NCI-H2171 treated with DMSO at 0.1 percent for 48 hours (cell line): ENCODE results near the gene CHTF18.
"Not testable (repeated sequence)": the region's sequence is repeated elsewhere in the genome, so short reads cannot be mapped to it uniquely, and the experiment has no call there.

Experiments used
- DNase-seq: peaks from one replicate; lab custom pipeline; 2025; lab: John Stamatoyannopoulos, UW

The CHTF18 gene

DNA sequence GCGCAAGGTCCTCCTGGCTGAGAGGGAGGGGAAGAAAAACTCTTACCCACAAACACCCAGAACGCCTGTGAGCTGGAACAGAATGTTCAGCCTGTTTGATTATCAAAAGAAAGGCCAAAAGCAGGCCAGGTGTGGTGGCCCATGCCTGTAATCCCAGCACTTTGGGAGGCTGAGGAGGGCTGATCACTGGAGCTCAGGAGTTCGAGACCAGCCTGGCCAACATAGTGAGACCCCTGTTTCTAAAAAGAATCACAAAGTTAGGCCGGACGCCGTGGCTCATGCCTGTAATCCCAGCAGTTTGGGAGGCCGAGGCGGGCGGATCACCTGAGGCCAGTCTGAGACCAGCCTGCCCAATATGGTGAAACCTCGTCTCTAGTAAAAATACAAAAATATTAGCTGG is 12.1 kb upstream of the CHTF18 start:
- DNase-seq = not testable (repeated sequence)

DNA sequence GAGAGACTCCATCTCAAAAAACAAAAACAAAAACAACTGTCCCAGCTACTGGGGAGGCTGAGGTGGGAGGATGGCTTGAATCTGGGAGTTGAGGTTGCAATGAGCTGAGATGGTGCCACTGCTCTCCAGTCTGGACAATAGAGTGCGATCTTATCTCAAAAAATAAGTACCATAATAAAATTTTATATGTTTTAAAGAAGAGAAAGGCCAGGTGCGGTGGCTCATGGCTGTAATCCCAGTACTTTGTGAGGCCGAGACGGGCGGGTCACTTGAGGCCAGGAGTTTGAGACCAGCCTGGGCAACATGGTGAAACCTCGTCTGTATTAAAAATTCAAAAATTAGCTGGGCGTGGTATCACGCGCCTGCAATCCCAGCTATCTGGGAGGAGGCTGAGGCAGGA is 11.6 kb upstream of the CHTF18 start:
- no peak for DNase-seq

DNA sequence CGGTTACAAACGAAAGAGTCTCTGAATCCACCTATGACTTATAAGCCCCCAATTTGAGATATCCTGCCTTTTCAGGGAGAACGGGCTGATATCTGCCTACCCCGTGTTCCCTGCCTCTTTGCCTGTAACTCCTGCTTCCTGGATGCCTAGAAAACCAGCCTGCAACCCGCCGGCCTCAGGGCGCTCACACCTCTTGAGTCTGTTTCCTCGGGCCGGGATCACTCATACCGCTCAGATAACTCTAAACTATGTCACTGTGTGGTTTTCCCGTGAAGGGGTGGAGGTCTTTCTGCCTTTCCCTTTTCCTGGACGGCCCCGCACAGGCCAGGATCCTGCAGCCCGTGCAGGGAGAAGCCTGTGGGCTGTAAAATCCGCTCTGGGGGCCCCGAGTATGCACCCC is 10.6 kb upstream of the CHTF18 start:
- DNase-seq = no peak

DNA sequence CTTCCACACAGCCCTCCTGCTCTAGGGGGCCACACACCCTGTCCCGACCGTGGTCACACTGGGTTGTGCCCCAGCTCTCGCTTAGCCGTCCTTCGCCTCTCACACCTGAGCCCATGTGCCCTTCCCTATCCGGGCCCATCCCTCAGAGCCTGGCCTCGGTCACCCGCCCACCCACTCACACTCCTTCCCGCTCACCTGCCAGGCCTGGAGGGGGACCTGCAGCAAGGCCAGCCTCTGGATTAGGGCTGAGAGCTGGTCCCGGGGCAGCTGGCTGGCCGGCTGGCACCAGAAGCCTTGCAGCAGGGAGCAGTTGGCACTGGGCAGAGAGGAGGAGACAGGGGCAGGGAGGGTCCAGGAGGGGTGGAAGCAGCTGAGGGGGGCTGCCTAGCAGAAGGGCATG is 10.0 kb upstream of the CHTF18 start:
- no peak for DNase-seq

DNA sequence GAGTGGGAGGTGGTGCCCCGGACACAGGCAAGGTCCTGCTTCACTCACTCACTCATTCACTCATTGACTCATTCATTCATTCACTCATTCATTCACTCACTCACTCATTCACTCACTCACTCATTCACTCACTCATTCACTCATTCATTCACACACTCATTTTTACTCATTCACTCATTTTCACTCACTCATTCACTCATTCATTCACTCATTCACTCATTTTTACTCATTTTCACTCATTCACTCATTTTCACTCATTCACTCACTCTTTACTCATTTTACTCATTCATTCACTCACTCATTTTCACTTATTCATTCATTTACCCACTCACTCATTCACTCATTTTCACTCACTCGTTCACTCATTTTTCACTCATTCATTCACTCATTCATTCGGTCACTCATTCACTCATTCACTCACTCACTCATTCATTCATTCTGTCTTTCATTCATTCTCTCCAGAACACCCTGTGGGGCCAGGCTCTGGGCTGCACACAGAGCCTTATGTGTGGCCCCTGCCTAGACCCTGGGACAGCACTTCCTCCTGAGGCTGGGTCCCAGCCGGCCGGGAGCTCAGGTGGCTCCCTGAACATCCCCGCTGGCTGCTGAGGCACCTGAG is 9.4 kb upstream of the CHTF18 start:
- no peak for DNase-seq

DNA sequence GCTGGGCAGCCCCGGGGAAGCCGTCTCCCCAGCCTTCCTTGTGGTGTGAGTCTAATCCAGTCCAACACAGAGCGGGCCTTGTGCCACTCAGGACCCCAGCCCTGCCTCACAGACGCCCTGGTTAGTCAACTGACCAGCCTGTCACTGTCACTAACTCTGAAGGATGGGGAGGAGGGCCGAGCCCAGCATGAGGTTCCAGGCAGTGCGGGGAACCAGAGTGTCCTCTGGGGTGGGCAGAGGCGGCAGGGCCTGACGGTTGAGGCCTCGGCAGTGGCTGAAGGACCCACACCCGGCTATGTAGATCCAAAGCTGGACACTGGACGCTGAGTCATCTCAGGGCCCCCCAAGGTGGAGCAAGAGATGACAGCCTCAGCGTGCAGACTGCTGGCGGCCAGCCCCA is 8.9 kb upstream of the CHTF18 start:
- DNase-seq = no peak

DNA sequence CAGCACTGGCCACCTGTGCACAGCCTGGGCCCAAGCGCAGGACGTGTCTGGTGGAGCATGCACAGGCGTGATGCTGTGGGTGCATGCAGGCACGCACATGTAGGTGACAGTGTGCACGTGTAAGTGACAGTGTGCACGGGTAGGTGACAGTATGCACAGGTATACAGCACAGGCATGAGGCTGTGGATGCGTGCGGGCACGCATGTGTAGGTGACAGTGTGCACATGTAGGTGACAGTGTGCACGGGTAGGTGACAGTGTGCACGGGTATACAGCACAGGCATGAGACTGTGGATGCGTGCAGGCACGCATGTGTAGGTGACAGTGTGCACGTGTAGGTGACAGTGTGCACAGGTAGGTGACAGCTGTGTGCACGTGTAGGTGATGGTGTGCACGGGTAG is 8.1 kb upstream of the CHTF18 start:
- no peak for DNase-seq

DNA sequence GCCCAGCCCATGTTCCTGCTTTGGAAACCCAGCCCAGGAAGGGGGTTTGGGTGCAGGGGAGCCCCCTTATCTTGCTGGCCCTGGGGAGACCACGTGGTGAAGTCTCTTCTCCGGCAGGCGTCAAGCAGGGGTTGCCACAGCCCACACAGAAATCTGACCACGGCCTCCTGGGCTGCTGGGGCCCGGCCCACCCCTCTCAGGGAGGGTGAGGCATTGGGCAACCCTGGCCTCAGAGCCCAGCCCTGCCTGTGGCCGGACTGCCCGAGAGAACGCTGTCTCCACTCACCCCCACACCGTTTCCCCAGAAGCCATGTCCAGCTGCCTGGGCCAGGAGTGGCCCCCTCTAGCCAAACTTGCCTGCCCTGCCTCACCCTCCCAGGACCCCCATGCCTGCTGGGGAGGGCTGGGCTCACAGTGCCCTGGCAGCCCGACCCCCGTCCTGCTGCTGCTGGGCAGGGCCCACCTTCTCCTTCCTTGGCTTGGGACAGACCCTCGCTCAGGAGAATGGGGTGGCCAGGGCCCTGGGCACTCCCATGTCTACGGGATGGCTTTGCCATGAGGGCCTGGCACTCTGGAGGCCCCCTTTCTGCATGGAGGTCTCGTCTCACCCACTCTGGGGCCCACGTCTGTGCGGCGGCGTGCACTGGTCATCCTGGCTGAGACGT is 6.9 kb upstream of the CHTF18 start:
- no peak for DNase-seq

DNA sequence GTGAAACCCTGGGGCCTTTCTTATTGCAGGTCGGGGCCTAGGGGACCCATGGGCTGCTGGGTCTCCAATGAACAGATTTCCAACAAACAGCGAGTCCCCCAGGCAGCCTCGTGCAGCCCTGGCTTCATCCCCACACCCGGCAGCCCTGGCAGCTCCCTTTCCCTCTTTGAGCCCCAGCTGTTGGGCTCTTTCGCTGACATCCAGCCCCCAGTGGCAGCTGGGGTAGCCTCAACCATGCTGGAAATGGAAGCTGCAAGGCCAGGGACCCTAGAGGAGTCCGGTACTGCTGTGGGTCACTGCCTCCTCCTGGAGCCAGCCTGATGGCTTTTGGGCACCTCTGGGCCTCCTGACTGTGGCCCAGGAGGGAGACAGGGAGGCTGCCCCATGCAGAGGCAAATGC is 6.2 kb upstream of the CHTF18 start:
- peak; percentile 38 for DNase-seq

DNA sequence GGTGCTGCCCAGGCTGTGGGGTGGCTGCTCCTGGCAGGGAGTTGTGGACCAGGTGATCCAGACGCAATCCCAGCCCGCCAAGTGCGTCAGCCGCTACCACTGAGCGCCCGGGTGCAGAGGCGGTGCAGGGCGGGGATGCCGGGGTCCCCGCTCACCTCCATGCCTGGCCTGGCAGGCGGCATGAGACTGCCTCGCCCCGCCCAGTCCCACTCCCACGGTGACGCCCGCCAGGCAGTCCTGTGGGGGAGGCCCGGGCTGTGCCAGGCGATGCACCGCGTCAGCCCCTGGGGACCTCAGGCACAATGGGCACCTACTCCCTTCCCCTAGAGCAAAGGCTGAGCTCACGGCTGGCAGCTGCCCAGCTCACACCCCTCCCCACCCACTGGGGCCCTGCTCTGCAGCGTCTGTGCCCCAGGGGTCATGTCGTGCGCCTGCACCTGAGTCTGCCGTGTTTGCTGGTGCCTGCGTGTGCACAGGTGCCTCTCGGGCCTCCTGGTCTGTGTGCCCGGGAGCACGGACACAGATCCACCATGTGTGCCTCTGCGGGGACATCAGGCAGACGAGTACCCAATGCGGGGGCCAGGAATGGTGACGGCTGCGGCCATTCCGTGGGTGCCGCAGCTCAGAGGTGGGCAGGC is 5.5 kb upstream of the CHTF18 start:
- DNase-seq = peak; percentile 89

DNA sequence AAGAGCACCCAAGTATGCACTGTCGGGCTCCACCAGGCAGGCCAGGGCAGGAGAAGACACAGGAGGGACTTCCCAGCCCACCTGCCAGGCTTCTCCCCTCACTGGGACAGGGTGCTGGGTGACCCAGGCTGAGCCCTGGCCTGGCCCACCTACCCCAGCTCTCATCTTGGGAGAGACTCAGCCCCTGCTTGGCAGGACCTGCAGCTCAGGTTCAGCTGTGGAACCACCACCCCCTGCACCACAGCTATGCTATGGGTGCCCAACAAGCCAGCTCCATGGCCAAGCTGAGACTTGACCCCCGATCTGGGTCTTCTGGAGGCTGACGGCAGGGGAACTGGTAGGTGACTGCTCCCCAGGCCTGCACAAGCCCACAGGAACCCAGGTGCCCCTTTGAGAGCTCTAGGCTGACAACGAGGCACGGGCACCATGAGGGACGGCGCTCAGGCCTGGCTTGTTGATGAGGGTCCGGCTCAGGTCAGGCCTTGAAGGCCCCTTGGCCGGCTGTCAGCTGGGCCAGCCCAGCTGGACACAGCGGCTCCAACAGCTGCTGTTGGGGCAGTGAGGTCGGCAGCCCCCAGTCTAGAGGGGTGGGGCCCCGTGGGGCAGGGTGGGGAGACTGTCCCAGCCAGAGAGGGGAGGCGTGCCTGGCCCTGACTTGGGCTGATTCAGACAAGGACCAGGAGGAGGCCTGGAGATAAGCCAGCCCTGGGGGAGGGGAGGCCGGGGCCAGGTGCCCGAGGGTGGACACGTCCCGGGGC is 4.8 kb upstream of the CHTF18 start:
- DNase-seq = no peak

DNA sequence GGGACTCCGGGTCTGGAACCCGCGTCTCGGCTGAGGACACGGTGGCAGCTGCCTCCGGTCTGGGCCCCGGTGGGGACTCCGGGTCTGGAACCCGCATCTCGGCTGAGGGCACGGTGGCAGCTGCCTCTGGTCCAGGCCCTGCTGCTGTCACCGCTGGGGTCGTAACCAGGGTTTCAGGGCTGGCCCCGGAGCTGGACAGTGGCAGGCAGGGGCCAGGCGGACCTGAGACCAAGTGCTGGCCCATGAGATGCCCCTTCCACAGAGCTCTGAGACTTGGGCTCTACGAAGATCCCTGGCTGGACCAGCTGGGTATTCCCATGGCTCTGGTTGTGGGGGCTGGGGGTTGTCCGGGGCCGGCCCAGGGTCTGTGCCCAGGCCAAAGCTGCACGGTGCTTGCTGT is 4.0 kb upstream of the CHTF18 start:
- DNase-seq = no peak

DNA sequence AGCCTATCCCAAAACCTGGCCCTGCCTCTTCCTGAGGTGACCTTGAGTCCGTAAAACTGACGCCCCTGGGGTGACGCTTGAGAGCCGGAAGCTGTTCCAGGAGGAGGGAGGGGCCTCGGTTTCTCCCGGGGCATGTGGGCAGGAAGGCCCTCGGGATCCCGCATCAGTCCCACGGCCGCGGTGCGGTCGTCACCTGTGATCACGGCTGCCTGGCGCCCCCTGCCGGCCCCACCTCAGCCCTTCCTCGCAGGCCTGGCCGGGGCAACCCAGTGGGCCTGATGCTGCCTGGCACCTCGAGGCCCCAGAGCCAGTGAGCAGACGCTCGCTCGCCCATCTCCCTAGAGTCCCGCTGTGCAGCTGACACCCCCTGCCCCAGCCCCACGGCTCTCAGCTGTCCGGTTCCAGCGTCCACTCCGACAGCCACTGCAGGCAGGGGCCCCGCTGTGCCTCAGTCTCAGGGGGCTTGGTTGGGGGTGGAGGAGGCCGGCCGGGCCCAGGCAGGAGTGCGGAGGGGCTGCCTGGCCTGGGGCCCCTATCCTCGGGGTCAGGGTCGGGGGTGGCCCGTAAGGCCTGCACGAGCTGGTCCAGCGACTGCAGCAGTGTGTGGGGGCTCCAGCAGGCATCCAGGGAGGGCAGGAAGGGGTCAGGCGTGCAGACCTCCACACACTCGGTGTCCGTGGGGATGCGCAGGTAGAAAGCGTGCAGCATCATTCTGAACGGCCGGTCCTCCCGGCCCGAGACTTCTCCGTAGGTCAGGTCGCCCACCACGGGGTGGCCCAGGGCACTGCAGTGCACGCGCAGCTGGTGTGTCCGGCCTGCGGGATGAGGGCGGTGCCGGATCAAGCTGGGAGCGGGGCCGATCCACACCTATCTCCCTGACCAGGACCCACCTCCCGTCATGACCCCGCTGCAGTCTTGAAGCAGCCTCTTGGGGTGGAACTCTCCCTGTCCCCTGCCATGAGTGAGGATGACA is 2.6 kb upstream of the CHTF18 start:
- no peak for DNase-seq

DNA sequence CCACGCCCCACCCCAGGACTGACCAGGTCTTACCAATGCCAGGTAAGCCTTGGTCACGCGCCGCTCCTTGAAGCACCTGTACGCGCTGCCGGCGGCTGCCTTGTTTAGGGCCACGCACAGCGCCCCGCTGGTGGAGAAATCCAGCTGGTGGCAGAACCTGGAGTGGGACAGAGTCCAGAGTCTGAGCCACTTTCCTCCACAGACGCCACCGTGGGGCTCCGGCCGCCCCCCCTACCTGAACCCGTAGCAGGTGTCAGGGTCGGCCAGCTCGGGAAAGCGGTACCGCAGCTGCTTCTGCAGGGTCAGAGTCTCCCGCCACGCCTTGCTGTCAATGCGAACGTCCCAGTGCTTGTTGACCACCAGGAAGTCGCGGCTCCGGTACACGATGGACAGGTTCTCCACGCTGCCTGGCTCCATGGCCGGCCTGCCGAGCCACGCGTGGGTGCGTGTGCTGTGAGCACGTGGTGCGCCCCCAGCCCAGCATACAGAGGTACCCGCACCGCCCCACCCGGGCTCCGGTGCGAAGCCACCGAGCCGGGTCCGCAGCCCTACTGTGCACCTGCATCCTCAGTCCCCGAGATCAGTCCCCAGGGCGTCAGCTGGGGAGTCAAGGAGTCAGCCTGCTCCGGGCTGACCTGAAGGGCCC is 976 bp upstream of the CHTF18 start:
- no peak for DNase-seq

DNA sequence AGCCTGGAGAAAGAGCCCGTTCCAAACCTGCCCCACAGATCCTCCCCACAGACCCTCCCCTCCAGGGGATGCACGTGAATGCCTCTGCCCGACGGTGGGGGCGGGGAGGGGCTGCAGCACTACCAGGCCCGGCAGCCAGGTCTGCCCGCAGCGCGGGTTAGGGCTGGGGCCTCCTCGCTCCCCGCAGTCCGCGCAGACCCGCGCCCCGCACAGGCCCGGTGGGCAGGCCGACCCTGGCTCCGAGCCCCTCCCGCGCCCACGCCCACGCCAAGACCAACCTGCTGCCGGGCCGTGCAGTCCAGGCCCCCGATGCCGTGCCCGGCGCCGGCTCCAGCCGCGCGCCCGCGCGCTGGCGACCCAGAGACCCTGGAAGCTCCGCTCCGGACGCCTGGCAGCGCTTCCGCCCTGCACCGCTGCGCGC is 432 bp upstream of the CHTF18 start, which contains the start of gene RPUSD1:
Gene RPUSD1, minus strand, starts transcription at position 404 of the 421 bp plus-strand sequence. CDS start 644 bp downstream, outside the sequence.
- DNase-seq = no peak

DNA sequence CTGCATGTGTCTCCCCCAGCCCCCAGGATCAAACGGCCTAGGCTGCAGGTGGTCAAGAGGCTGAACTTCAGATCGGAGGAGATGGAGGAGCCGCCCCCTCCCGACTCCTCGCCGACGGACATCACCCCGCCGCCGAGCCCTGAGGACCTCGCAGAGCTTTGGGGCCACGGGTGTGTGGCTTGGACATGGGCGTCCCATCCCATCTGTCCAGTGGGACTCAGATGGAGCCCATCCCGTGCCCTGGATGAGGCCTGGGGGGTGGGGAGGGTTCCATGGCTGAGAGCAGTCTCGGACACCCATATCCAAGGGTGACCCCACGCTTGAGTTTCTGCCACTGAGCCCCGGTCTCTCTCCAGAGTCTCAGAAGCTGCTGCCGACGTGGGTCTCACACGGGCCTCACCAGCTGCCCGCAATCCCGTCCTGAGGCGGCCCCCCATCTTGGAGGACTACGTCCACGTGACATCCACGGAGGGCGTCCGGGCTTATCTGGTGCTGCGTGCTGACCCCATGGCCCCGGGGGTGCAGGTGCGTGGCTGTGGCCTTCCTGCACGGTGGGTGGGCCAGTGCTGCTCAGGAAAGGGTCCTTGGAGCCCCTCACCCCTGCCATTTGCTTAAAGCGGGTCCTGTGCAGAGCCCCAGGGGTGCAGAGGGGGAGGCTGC is 901 bp downstream of the CHTF18 start:
- DNase-seq = no peak

DNA sequence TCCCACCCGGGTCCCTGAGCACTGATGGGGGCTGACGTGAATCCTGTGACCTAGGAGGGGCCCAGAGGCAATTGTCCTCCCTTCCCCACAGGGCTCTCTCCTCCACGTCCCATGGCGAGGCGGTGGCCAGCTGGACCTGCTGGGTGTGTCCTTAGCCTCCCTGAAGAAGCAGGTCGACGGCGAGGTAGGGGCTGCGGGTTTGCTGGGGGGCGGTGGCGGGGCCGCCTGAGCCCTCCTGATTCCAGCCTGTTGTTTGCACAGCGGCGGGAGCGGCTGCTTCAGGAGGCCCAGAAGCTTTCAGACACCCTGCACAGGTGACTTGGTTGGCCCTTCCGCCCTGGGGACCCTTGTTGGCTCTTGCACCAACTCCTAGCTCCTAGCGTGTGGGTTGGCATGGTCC is 1.7 kb downstream of the CHTF18 start:
- no peak for DNase-seq

DNA sequence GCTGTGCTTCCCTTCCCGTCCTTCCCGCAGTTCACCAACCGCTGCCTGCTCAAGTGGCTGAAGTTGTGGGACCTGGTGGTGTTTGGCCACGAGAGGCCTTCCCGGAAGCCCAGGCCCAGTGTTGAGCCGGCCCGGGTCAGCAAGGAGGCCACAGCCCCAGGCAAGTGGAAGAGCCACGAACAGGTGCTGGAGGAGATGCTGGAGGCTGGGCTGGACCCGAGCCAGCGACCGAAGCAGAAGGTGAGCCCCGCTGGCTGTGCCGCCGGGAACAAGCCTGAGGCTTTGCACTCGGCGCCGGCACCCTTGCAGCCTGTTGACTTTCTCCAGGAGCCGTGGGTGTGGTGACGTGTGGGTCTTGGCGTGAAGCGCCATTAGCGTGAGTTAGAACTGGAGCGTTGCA is 2.7 kb downstream of the CHTF18 start:
- DNase-seq = no peak

DNA sequence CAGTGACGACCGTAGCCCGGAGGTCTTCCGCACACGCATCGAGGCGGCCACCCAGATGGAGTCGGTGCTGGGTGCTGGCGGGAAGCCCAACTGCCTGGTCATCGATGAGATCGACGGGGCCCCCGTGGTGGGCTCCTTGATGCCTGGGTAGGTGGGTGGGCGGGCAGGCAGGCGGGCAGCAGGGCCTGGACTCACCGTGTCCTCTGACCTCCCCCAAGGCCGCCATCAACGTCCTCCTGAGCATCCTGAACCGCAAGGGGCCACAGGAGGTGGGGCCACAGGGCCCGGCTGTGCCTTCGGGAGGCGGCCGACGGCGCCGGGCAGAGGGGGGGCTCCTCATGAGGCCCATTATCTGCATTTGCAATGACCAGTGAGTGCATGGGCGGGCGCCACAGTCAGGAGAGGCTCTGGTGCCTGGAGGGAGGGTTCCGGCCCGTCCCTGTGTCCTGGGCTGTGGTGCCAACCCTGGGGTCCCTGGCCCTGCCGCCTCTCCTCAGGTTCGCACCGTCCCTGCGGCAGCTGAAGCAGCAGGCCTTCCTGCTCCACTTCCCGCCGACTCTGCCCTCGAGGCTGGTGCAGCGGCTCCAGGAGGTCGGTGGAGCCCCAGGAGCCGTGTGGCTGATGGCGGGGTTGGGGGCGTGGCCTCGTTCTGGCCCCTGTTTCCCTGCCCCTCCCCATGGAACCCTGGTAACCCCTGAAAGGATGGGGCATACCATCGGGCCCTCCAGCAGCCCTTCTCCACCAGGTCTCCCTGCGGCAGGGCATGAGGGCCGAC is 4.0 kb downstream of the CHTF18 start:
- no peak for DNase-seq

DNA sequence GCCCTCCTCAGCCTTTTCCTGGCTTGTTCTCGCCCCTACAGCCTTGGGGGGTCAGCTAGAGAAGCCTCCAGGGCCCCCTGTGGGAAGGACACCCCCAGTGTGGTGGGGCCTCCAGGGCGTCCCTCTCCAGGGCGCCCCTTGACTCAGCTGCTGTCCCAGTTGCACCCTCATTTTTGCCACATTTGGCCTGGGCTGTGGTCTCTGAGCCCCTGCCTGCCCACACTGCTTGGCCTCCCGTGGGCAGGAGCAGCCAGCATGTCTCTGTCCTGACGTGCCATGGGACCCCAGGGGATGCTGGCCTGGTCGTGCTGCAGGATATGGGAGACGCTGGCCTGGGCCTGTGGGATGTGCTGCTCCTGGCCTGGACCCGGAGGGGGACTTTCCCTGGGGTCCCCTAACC is 5.0 kb downstream of the CHTF18 start:
- no peak for DNase-seq
